Stimulated activated CD8-positive, alpha-beta memory T cell treated with anti-CD3 and anti-CD28 coated beads, Interleukin-2, amount 100 ng/mL, for 48 hours (primary cell): ENCODE measurements around the gene WTAP.
"Not testable (repeated sequence)": the region's sequence is repeated elsewhere in the genome, so short reads cannot be mapped to it uniquely, and the experiment has no call there.

Experiments used
- DNase-seq, 2 donors: peaks; one replicate each; pipeline ENCODE4 v3.0.0-alpha.2; 2020; ENCODE audit warnings: low read depth in 2 of 2

The WTAP gene

GRCh38 chr6:159761873-159762680, 34.8 kb downstream of the WTAP start, which contains the start of gene ACAT2:
TSS of gene ACAT2 (plus strand) at chr6:159762045. CDS start at chr6:159762088, 43 bp downstream.
- DNase-seq = peak; percentile 85 to 87

GRCh38 chr6:159762681-159763293, 35.5 kb downstream of the WTAP start:
- DNase-seq = no peak

- no peak for DNase-seq
These were observed 39.6 kb downstream of the WTAP start for GRCh38 chr6:159766906-159767305.

GRCh38 chr6:159769470-159769869, 42.2 kb downstream of the WTAP start:
- DNase-seq = no peak

GRCh38 chr6:159772196-159772595, 44.9 kb downstream of the WTAP start:
- no peak for DNase-seq

GRCh38 chr6:159777240-159777904, 50.1 kb downstream of the WTAP start:
- no peak for DNase-seq

- DNase-seq = no peak
These were observed 50.8 kb downstream of the WTAP start for GRCh38 chr6:159778131-159778530.

GRCh38 chr6:159778542-159779103, 51.3 kb downstream of the WTAP start:
- no peak for DNase-seq

GRCh38 chr6:159788276-159788675, 61.0 kb downstream of the WTAP start:
- no peak for DNase-seq

GRCh38 chr6:159788753-159789376, 61.6 kb downstream of the WTAP start:
- peak; percentile 8 to 9 for DNase-seq

GRCh38 chr6:159789377-159790148, 62.3 kb downstream of the WTAP start, which contains the start of gene TCP1:
TSS of gene TCP1 (minus strand) at chr6:159789602. CDS start at chr6:159789468, 134 bp downstream.
- peak; percentile 96 to 99 for DNase-seq

- peak; percentile 79 to 84 for DNase-seq
These were observed 63.0 kb downstream of the WTAP start, which contains the start of gene MRPL18 for GRCh38 chr6:159790149-159790955. TSS of gene MRPL18 (plus strand) at chr6:159790467. CDS start at chr6:159790588, 121 bp downstream.

GRCh38 chr6:159790956-159791598, 63.8 kb downstream of the WTAP start:
- no peak for DNase-seq

- DNase-seq = not testable (repeated sequence)
These were observed 67.7 kb downstream of the WTAP start for GRCh38 chr6:159794976-159795375.

GRCh38 chr6:159797554-159797953, 70.2 kb downstream of the WTAP start:
- no peak for DNase-seq

GRCh38 chr6:159800141-159800865, 73.0 kb downstream of the WTAP start, which contains the start of gene PNLDC1:
TSS of gene PNLDC1 (plus strand) at chr6:159800276. CDS start at chr6:159800308, 32 bp downstream.
- no peak for DNase-seq

GRCh38 chr6:159801935-159802334, 74.6 kb downstream of the WTAP start:
- no peak for DNase-seq

GRCh38 chr6:159804504-159804903, 77.2 kb downstream of the WTAP start:
- DNase-seq = no peak
